SKM-1 treated with dmso at 0.1 percent for 144 hours (cell line): ENCODE measurements around the gene OSTN.
"Not testable (repeated sequence)": the region's sequence is repeated elsewhere in the genome, so short reads cannot be mapped to it uniquely, and the experiment has no call there.

Experiments
- DNase-seq: peaks from one replicate; lab custom pipeline; 2025; ENCODE audit not compliant: unreplicated experiment; lab: John Stamatoyannopoulos, UW

OSTN gene

GRCh38 chr3:191198932-191199331 lies at the start of gene OSTN:
Gene OSTN (plus strand): TSS chr3:191199241. CDS start chr3:191212533, 13,292 bp downstream.
- no peak for DNase-seq

- no peak for DNase-seq
These were observed 47.4 kb upstream of the OSTN start for GRCh38 chr3:191151653-191152052.

GRCh38 chr3:191154827-191155226 lies 44.2 kb upstream of the OSTN start:
- DNase-seq = no peak

GRCh38 chr3:191158247-191158646 lies 40.8 kb upstream of the OSTN start:
- DNase-seq = no peak

- DNase-seq = no peak
These were observed 40.2 kb upstream of the OSTN start for GRCh38 chr3:191158815-191159214.

- no peak for DNase-seq
These were observed 33.2 kb upstream of the OSTN start for GRCh38 chr3:191165802-191166201.

- DNase-seq = no peak
These were observed 32.7 kb upstream of the OSTN start for GRCh38 chr3:191166368-191166767.

GRCh38 chr3:191169566-191169965 lies 29.5 kb upstream of the OSTN start:
- no peak for DNase-seq

GRCh38 chr3:191170097-191170496 lies 28.9 kb upstream of the OSTN start:
- DNase-seq = no peak

- no peak for DNase-seq
These were observed 23.9 kb upstream of the OSTN start for GRCh38 chr3:191175102-191175501.

GRCh38 chr3:191176038-191176785 lies 22.8 kb upstream of the OSTN start:
- DNase-seq = no peak

GRCh38 chr3:191185382-191185781 lies 13.7 kb upstream of the OSTN start:
- not testable (repeated sequence) for DNase-seq

- DNase-seq = not testable (repeated sequence)
These were observed 10.8 kb upstream of the OSTN start for GRCh38 chr3:191188246-191188645.

GRCh38 chr3:191192270-191192669 lies 6.8 kb upstream of the OSTN start:
- not testable (repeated sequence) for DNase-seq

GRCh38 chr3:191192941-191193340 lies 6.1 kb upstream of the OSTN start:
- no peak for DNase-seq

GRCh38 chr3:191197761-191198306 lies 1.2 kb upstream of the OSTN start:
- DNase-seq = no peak

- no peak for DNase-seq
These were observed 561 bp upstream of the OSTN start for GRCh38 chr3:191198480-191198879.

- DNase-seq = no peak
These were observed 11.0 kb downstream of the OSTN start for GRCh38 chr3:191210032-191210431.

GRCh38 chr3:191216510-191216909 lies 17.5 kb downstream of the OSTN start:
- no peak for DNase-seq

GRCh38 chr3:191217301-191217700 lies 18.3 kb downstream of the OSTN start:
- no peak for DNase-seq

- no peak for DNase-seq
These were observed 21.9 kb downstream of the OSTN start for GRCh38 chr3:191220908-191221307.

GRCh38 chr3:191221638-191222037 lies 22.6 kb downstream of the OSTN start:
- DNase-seq = no peak

- no peak for DNase-seq
These were observed 28.5 kb downstream of the OSTN start for GRCh38 chr3:191227541-191227940.
